Panc1 (cell line): Measurements from ENCODE around the gene RUSC1.

Experiments used
- POLR2AphosphoS5 ChIP-seq: IDR thresholded peaks from 2 replicates; pipeline ENCODE4 v1.6.1; 2012; ENCODE audit warnings: mild to moderate bottlenecking, low read depth, low read length, moderate library complexity
- SIN3A ChIP-seq: IDR thresholded peaks from 2 replicates; pipeline ENCODE4 v1.6.1; 2012; ENCODE audit warnings: low read depth, mild to moderate bottlenecking, low read length, moderate library complexity, borderline replicate concordance; ENCODE audit not compliant: insufficient read depth
- TCF7L2 ChIP-seq: IDR thresholded peaks from 2 replicates; pipeline ENCODE4 v1.6.1; 2011; ENCODE audit warnings: mild to moderate bottlenecking, low read depth, low read length, inconsistent platforms
- TF ChIP-seq, protein P1 (sequence below): fragments of 450-650 bp; IDR thresholded peaks from 2 replicates; pipeline ENCODE4 v1.5.1; 2017; ENCODE audit warnings: mild to moderate bottlenecking
- TF ChIP-seq, protein P2 (sequence below), 2 experiments: IDR thresholded peaks; 2 replicates each; pipeline ENCODE4 v1.6.1; 2011 to 2012; ENCODE audit warnings: low read depth in 2 of 2, control low read depth in 1 of 2, low read length in 1 of 2, mild to moderate bottlenecking in 1 of 2, moderate library complexity in 1 of 2; ENCODE audit not compliant: insufficient read depth in 1 of 2

GRCh38 chr1:155272466-155273342 is 48.0 kb upstream of the RUSC1 start:
- TF ChIP-seq, protein P1, sequence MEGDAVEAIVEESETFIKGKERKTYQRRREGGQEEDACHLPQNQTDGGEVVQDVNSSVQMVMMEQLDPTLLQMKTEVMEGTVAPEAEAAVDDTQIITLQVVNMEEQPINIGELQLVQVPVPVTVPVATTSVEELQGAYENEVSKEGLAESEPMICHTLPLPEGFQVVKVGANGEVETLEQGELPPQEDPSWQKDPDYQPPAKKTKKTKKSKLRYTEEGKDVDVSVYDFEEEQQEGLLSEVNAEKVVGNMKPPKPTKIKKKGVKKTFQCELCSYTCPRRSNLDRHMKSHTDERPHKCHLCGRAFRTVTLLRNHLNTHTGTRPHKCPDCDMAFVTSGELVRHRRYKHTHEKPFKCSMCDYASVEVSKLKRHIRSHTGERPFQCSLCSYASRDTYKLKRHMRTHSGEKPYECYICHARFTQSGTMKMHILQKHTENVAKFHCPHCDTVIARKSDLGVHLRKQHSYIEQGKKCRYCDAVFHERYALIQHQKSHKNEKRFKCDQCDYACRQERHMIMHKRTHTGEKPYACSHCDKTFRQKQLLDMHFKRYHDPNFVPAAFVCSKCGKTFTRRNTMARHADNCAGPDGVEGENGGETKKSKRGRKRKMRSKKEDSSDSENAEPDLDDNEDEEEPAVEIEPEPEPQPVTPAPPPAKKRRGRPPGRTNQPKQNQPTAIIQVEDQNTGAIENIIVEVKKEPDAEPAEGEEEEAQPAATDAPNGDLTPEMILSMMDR = no peak
- no peak for TF ChIP-seq TCF7L2
- TF ChIP-seq POLR2AphosphoS5 = no peak
- TF ChIP-seq, protein P2, sequence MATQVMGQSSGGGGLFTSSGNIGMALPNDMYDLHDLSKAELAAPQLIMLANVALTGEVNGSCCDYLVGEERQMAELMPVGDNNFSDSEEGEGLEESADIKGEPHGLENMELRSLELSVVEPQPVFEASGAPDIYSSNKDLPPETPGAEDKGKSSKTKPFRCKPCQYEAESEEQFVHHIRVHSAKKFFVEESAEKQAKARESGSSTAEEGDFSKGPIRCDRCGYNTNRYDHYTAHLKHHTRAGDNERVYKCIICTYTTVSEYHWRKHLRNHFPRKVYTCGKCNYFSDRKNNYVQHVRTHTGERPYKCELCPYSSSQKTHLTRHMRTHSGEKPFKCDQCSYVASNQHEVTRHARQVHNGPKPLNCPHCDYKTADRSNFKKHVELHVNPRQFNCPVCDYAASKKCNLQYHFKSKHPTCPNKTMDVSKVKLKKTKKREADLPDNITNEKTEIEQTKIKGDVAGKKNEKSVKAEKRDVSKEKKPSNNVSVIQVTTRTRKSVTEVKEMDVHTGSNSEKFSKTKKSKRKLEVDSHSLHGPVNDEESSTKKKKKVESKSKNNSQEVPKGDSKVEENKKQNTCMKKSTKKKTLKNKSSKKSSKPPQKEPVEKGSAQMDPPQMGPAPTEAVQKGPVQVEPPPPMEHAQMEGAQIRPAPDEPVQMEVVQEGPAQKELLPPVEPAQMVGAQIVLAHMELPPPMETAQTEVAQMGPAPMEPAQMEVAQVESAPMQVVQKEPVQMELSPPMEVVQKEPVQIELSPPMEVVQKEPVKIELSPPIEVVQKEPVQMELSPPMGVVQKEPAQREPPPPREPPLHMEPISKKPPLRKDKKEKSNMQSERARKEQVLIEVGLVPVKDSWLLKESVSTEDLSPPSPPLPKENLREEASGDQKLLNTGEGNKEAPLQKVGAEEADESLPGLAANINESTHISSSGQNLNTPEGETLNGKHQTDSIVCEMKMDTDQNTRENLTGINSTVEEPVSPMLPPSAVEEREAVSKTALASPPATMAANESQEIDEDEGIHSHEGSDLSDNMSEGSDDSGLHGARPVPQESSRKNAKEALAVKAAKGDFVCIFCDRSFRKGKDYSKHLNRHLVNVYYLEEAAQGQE (IDR thresholded peaks at IDR 0.05; ENCODE audit: insufficient read depth in 1 of 2, low read depth in 2 of 2, low read length in 1 of 2) = no peak
- TF ChIP-seq SIN3A = no peak
